Measurements from ENCODE around the gene SCGB1A1.

SCGB1A1 gene

GRCh38 chr11:62428871-62429560 lies 10.2 kb downstream of the SCGB1A1 start:
- H3K4me3 ChIP-seq (replicated peaks in 1 of 2; ENCODE audit: low read depth in 2 of 2, low read length in 2 of 2) = no peak overlapping the region
- TF ChIP-seq, protein P1, sequence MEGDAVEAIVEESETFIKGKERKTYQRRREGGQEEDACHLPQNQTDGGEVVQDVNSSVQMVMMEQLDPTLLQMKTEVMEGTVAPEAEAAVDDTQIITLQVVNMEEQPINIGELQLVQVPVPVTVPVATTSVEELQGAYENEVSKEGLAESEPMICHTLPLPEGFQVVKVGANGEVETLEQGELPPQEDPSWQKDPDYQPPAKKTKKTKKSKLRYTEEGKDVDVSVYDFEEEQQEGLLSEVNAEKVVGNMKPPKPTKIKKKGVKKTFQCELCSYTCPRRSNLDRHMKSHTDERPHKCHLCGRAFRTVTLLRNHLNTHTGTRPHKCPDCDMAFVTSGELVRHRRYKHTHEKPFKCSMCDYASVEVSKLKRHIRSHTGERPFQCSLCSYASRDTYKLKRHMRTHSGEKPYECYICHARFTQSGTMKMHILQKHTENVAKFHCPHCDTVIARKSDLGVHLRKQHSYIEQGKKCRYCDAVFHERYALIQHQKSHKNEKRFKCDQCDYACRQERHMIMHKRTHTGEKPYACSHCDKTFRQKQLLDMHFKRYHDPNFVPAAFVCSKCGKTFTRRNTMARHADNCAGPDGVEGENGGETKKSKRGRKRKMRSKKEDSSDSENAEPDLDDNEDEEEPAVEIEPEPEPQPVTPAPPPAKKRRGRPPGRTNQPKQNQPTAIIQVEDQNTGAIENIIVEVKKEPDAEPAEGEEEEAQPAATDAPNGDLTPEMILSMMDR (IDR thresholded peaks at IDR 0.05; ENCODE audit: low read depth, low read length) = no peak
- no peak for DNase-seq (ENCODE audit: low read depth in 2 of 2)

- DNase-seq (ENCODE audit: low read depth in 2 of 2) = no peak
- no peak overlapping the region for H3K4me3 ChIP-seq (replicated peaks in 1 of 2; ENCODE audit: low read depth in 2 of 2, low read length in 2 of 2)
Measured at GRCh38 chr11:62430425-62430824, 11.6 kb downstream of the SCGB1A1 start.

DNA sequence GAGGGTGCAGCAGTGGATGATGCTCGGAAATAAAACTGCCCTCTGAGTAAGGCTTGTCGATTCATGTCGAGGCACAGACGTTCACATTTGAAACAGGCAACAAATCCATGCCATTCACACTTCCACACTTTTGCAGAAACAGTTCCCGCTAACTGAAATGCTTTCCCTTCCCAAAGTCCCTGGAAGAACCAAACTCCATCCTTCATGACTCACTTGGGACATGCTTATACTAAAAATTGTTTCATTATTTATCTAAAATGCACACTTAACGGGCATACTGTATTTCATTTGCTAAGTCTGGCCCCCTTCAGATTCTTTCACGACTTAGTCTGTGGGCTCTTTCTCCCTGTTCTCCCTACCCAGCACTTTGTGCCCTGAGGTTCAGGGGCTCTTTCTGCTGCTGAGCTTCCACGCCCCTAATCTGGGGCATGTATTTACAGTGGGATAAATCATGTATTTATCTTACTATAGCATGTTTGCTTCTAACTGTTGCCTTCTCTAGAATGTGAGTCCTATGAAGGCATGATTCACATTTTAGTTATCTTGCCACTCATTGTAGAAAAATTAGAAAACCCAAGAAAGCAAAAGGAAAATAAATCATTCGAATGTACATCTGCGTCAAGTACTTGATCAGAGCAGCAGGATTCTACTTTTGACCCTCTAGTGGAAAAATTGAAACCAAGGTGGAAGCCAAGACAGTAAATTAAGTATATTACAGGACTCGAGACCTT lies 12.5 kb downstream of the SCGB1A1 start:
- peak; percentile 53 to 72 for DNase-seq (ENCODE audit: low read depth in 2 of 2)
- no peak overlapping the region for H3K4me3 ChIP-seq (replicated peaks in 1 of 2; ENCODE audit: low read depth in 2 of 2, low read length in 2 of 2)
- TF ChIP-seq, protein P1 (IDR thresholded peaks at IDR 0.05; ENCODE audit: low read depth, low read length) = no peak

More at GRCh38 chr11:62430425-62430824, 11.6 kb downstream of the SCGB1A1 start:
- TF ChIP-seq, protein P1 (IDR thresholded peaks at IDR 0.05; ENCODE audit: low read depth, low read length) = no peak

DNA sequence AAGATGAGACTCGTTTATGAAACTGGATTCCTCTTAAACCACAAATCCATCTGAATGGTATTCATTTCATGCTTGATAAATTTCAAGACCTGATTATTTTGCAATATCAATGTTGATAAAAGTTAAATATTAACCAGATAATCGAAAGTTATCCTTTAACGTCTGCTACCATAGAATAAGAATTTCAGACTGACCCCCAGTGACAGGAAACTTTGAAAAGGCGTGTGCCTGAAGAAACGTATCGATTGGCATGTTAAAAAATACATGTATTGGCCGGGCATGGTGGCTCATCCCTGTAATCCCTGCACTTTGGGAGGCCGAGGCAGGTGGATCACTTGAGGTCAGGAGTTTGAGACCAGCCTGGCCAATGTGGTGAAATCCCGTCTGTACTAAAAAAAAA lies 13.9 kb downstream of the SCGB1A1 start:
- DNase-seq (ENCODE audit: low read depth in 2 of 2) = no peak
- TF ChIP-seq, protein P1 (IDR thresholded peaks at IDR 0.05; ENCODE audit: low read depth, low read length) = no peak
- no peak overlapping the region for H3K4me3 ChIP-seq (replicated peaks in 1 of 2; ENCODE audit: low read depth in 2 of 2, low read length in 2 of 2)

DNA sequence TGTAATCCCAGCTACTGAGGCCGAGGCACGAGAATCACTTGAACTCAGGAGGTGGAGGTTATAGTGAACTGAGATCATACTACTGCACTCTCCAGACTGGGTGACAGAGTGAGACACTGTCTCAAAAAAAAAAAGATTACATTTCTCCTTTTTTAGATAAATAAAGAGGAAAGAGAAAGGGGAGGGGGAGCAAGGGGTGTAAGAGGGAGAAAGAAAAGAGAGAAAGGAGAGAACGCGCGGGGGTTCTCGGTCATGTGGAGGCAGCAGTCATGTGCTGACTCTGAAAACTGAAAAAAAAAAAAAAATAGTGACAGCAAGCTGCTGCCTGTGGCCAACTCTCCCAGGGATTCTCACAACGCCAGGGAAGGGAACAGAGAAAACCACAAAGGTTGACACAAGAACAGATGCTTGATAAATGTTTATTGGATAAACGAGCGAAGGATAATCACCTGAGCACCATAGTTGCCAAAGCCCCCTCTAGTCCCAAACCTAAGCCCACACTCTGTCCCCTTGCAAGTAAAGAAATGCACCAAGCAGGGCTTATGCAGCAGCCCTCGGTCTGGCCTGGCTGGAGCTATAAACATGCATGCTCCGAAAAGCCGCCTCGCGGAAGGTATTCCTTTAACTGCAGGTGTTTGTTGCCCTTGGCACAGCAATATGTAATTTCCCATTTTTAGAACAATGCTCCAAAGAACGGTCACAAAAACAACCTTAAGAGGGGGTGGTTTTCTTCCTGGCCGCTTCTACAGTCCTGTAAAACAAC lies 14.5 kb downstream of the SCGB1A1 start:
- H3K4me3 ChIP-seq (replicated peaks in 1 of 2; ENCODE audit: low read depth in 2 of 2, low read length in 2 of 2) = no peak overlapping the region
- TF ChIP-seq, protein P1 (IDR thresholded peaks at IDR 0.05; ENCODE audit: low read depth, low read length) = no peak

DNA sequence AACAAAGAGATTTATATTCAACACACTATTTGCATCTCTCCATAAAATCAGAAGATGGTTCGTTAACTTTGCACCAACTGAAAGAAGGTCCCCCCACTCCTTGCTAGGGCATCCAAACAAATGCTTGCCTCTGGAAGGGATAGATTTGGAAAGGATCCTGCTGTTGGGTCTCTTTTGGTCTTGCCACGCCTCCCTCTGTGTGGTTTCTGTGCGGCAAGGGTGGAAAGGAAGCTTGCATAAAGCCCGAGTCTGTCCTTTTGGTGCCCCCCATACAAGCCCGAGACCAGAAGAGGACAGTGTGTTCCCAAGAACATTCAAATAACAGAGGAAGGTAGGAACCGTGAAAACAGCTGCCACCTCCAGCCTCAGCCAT lies 15.1 kb downstream of the SCGB1A1 start:
- TF ChIP-seq, protein P1 (IDR thresholded peaks at IDR 0.05; ENCODE audit: low read depth, low read length) = no peak
- no peak for DNase-seq (ENCODE audit: low read depth in 2 of 2)

More for the DNA sequence above, 14.5 kb downstream of the SCGB1A1 start:
- no peak for DNase-seq (ENCODE audit: low read depth in 2 of 2)

More for the DNA sequence above, 15.1 kb downstream of the SCGB1A1 start:
- no peak overlapping the region for H3K4me3 ChIP-seq (replicated peaks in 1 of 2; ENCODE audit: low read depth in 2 of 2, low read length in 2 of 2)
